Pancreas (tissue), 10 donors: Measurements from ENCODE around the gene PDLIM5. TPM values are rescaled to one million over a fixed set of nuclear protein-coding genes. Genes with fewer than 3 reads are reported as not detected.

ENCODE experiments used
- ATAC-seq, 4 donors: fragments of 200-7000 bp; cut with Tn5 transposase; one replicate each; pipeline versions ENCODE4 v1.8.0 to v1.9.1; 2020; ENCODE audit warnings: mild to moderate bottlenecking in 4 of 4, moderate library complexity in 4 of 4
- DNase-seq, 6 donors: peaks; one replicate each; pipeline ENCODE4 v3.0.0-alpha.2; 2020
- FAIRE-seq: peaks from 2 replicates; lab custom pipeline; 2012; peaks lifted over from hg19 to GRCh38; lab: Jason Lieb, UNC
- H3K27ac ChIP-seq, 4 donors: fragments of 200-600 bp; sonication (generic); 1 replicate in 3 of 4; 2 replicates in 1 of 4; pipeline versions ENCODE4 v1.5.0 to v1.8.0; 2020
- H3K27me3 ChIP-seq, 4 donors: fragments of 200-600 bp; one replicate each; pipeline ENCODE4 v1.8.0; 2021
- H3K36me3 ChIP-seq, 3 donors: fragments of 200-600 bp; sonication (generic) in 1 of 3; one replicate each; pipeline versions ENCODE4 v1.5.0 to v1.8.0; 2020 to 2021
- H3K4me1 ChIP-seq, 3 donors: fragments of 200-600 bp; one replicate each; pipeline ENCODE4 v1.8.0; 2021
- H3K4me3 ChIP-seq, 4 donors: fragments of 200-600 bp; sonication (generic) in 2 of 4; one replicate each; pipeline versions ENCODE4 v1.5.0 to v1.8.0; 2020 to 2021
- H3K9me3 ChIP-seq, 4 donors: fragments of 200-600 bp; one replicate each; pipeline ENCODE4 v1.8.0; 2021
- WGBS, 2 donors: extraction: QIAGEN DNeasy Blood & Tissue Kit; methylation state at CpG; one replicate each; pipeline ENCODE4 v1.1.7; 2013; 5-methylcytosine and 5-hydroxymethylcytosine counted together
- intact Hi-C, 3 donors: fragments of 100-400 bp; cut with DNase I; formaldehyde crosslinking; loops; one replicate each; pipeline versions ENCODE4 v1.11.1 to v1.14.2; 2022
- polyA plus RNA-seq, 2 donors: library from polyadenylated mRNA; stranded (reverse); fragments of 200-250 nt; gene quantifications; one replicate each; pipeline ENCODE4 v1.2.3, GENCODE V29; 2013
- total RNA-seq, 6 donors: library from RNA; stranded (reverse); fragmentation: NEBNext Ultra II Directional in 4 of 6; extraction: Animal tissue kit (Norgen Biotek cat#: 25700) in 4 of 6; gene quantifications; one replicate each; pipeline versions ENCODE4 v1.2.1 to v1.2.4, GENCODE V29; 2021 to 2023
- TF ChIP-seq, protein P1 (sequence below), 4 donors: fragments of 200-600 bp; sonication (generic) in 3 of 4; IDR thresholded peaks; one replicate each; pipeline versions ENCODE4 v1.5.0 to v1.8.0; 2021; ENCODE audit warnings: antibody characterized with exemption in 4 of 4
- donor health status: healthy with polysubstance abuse.
- donor health status: DM: no; HTN: no; CAD: no; lungs with moderate emphysema.
- donor health status: DM: no; HTN: no; CAD: no.
- donor health status: control.
- donor health status: control.
- donor health status: Bipolar disorder and iron deficiency.
- donor health status: DM: yes; HTN: yes; CAD: no.
- donor health status: DM: no; HTN: no; CAD: no.
- donor health status: DM: no; HTN: no; CAD: no.
- donor health status: DM: yes; HTN: yes; CAD: no.

PDLIM5 gene
- total and polyA plus RNA-seq, 8 donors: 13.2 to 99.0 (median 49.8) TPM

DNA sequence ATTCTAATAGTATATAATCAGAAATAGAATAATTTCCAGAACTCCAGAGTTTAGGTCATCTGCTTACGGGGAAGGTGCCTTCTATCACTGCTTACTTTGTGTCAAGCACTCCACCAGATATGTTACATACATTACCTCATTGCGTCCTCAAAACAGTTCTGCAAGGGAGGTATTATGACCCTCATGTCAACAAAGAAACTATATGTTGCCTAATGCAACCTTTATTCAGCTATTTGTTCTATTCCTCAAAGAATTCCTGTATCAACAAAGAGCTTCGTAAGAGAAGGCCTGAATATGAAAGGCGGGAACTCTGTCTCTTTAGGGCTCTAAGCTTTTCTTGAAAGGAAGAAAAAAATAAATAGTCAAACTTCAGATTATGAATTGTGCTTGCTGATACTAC, 114.7 kb downstream of the PDLIM5 start:
- no peaks in the 10 kb centered on the region for H3K9me3 ChIP-seq
- DNase-seq (no peak), ATAC-seq (no peak), FAIRE-seq (no peak)
- no peaks in the 10 kb centered on the region for H3K36me3 ChIP-seq
- WGBS, 2 donors: 71 to 73% methylated on average over 4 of the region's 4 CpGs
- TF ChIP-seq, protein P1, sequence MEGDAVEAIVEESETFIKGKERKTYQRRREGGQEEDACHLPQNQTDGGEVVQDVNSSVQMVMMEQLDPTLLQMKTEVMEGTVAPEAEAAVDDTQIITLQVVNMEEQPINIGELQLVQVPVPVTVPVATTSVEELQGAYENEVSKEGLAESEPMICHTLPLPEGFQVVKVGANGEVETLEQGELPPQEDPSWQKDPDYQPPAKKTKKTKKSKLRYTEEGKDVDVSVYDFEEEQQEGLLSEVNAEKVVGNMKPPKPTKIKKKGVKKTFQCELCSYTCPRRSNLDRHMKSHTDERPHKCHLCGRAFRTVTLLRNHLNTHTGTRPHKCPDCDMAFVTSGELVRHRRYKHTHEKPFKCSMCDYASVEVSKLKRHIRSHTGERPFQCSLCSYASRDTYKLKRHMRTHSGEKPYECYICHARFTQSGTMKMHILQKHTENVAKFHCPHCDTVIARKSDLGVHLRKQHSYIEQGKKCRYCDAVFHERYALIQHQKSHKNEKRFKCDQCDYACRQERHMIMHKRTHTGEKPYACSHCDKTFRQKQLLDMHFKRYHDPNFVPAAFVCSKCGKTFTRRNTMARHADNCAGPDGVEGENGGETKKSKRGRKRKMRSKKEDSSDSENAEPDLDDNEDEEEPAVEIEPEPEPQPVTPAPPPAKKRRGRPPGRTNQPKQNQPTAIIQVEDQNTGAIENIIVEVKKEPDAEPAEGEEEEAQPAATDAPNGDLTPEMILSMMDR (IDR thresholded peaks at IDR 0.05): no peak
- intact Hi-C loops: no loop called here
- H3K27me3 ChIP-seq: no peaks in the 10 kb centered on the region
- no peak overlapping the region for H3K4me3 ChIP-seq
- H3K27ac ChIP-seq: no peak overlapping the region
- H3K4me1 ChIP-seq: peaks cover 4 to 15% (median 11%) of the 10 kb centered on the region in 3 donors

DNA sequence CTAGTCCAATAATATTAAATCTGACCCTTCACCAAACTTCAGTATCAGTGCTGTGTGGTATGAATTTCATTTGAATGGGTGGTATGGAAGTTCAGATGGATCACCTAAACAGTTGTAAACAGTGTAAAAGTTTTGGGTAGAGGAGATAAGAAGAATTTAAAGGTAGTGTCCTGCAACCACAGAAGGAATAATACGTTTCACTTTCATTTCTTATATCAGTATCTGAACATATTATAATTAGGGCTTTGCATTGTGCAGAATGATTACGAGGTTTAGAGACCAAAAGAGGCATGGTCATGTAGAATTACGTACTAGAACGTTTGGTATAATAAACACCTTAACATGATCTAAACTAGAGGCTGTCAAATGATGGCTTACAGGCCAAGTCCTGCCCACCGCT, 116.1 kb downstream of the PDLIM5 start:
- FAIRE-seq: no peak
- TF ChIP-seq, protein P1 (IDR thresholded peaks at IDR 0.05): no peak
- ATAC-seq: no peak
- intact Hi-C loops: no loop called here
- WGBS, 2 donors: 58 to 59% methylated on average over 5 of the region's 5 CpGs
- no peaks in the 10 kb centered on the region for H3K27me3 ChIP-seq
- peaks cover 0 to 4% (median 0%) of the 10 kb centered on the region in 3 donors for H3K4me1 ChIP-seq
- H3K9me3 ChIP-seq: no peaks in the 10 kb centered on the region
- H3K36me3 ChIP-seq: no peaks in the 10 kb centered on the region
- no peak for DNase-seq
- no peak overlapping the region for H3K4me3 ChIP-seq
- H3K27ac ChIP-seq: no peak overlapping the region

DNA sequence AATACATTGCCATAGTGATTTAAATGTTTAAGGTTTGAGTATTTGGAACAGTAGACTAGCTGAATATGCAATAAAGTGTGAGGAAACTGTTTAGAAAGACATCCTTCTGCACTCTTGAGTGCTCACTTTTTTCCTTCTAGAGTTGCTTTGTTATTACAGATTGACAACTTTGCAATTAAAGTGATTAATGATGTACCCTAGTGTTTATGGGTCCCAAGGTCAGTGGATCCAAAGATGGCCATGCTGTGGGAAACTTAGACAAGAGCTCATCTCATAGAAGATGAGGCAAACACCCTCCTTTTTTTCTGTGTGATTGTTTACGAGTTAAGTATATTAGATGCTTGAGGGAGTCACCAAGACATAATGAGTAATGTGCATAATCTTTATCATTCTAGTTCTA, 118.8 kb downstream of the PDLIM5 start:
- 88 to 95% methylated on average over 1 of the region's 1 CpG for whole genome bisulfite sequencing, 2 donors
- intact Hi-C loops: no loop called here

DNA sequence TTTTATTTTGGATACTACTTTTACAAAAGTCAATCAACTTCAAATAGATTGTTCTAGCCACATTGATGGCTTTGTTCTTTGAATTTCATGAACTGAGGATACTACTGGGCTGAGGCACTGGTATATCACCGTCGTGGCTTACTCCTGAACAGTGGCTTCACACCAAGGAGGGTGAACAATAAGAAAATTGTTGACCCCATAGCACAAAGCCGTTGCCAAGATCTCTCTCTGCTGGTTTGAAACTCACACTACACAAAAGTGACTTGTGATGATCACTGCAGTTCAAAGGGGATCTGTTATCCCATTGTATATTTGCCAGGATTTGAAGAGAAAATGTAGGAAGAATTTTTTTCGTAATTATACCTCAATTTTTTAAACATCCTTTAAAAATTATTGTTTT, 119.6 kb downstream of the PDLIM5 start:
- TF ChIP-seq, protein P1 (IDR thresholded peaks at IDR 0.05): no peak
- no peaks in the 10 kb centered on the region for H3K9me3 ChIP-seq
- H3K27ac ChIP-seq: no peak overlapping the region
- 83 to 84% methylated on average over 4 of the region's 4 CpGs for WGBS, 2 donors
- H3K4me1 ChIP-seq: no peaks in the 10 kb centered on the region
- intact Hi-C loops: no loop called here
- H3K36me3 ChIP-seq: peaks cover 0 to 5% (median 0%) of the 10 kb centered on the region in 3 donors
- no peak for FAIRE-seq
- DNase-seq: no peak
- no peak overlapping the region for H3K4me3 ChIP-seq
- ATAC-seq: no peak
- no peaks in the 10 kb centered on the region for H3K27me3 ChIP-seq

More for the DNA sequence above, 118.8 kb downstream of the PDLIM5 start:
- H3K4me3 ChIP-seq: no peak overlapping the region
- no peak for DNase-seq
- H3K9me3 ChIP-seq: no peaks in the 10 kb centered on the region
- H3K4me1 ChIP-seq: no peaks in the 10 kb centered on the region
- peaks cover 0 to under 1% (median 0%) of the 10 kb centered on the region in 3 donors for H3K36me3 ChIP-seq
- H3K27me3 ChIP-seq: no peaks in the 10 kb centered on the region
- ATAC-seq: no peak
- FAIRE-seq: no peak
- H3K27ac ChIP-seq: no peak overlapping the region
- TF ChIP-seq, protein P1 (IDR thresholded peaks at IDR 0.05): no peak

DNA sequence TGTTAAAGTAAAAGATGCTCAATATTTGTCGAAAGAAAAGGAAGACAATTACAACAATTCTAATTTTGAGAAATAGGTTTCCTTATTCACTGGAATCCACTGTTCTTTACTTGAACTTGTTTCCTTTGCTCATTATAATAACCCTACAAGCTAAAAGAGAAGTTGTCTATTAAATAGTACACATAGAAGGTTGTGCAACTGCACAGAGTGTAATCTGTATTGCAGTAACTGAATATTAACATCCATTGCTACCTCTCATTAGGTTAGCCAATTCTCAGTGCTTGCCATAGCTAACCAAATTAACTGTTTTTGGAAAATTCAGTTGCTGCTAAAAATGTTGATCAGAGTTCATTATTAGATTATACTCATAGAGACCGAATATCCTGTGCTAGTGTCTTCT, 120.0 kb downstream of the PDLIM5 start:
- FAIRE-seq (no peak), ATAC-seq (no peak), DNase-seq (no peak)
- Histone ChIP-seq H3K27me3 (no peaks in the 10 kb centered on the region), H3K9me3 (no peaks in the 10 kb centered on the region), H3K27ac (no peak overlapping the region), H3K4me1 (peaks cover 0 to under 1% (median 0%) of the 10 kb centered on the region in 3 donors), H3K4me3 (no peak overlapping the region), H3K36me3 (peaks cover 0 to 5% (median 0%) of the 10 kb centered on the region in 3 donors)
- TF ChIP-seq, protein P1 (IDR thresholded peaks at IDR 0.05): no peak
- intact Hi-C loops: no loop called here
- WGBS, 2 donors: 91 to 92% methylated on average over 2 of the region's 2 CpGs
